Prostate gland (tissue), 2 donors: Measurements from ENCODE around the gene ALDH6A1.

Experiments used
- CTCF ChIP-seq, 4 experiments: fragments of 200-600 bp in 2 of 4; fragments of 450-650 bp in 2 of 4; sonication (generic) in 2 of 4; IDR thresholded peaks; 1 replicate in 3 of 4; 2 replicates in 1 of 4; pipeline ENCODE4 v1.5.1; 2016 to 2019; ENCODE audit warnings: antibody characterized with exemption in 4 of 4, mild to moderate bottlenecking in 2 of 4, moderate library complexity in 2 of 4
- POLR2A ChIP-seq: fragments of 450-650 bp; IDR thresholded peaks from one replicate; pipeline ENCODE4 v1.6.1; 2016; ENCODE audit warnings: antibody characterized with exemption, mild to moderate bottlenecking
- POLR2AphosphoS5 ChIP-seq: sonication (generic); formaldehyde crosslinking; IDR thresholded peaks from one replicate; pipeline ENCODE4 v1.6.1; 2017; ENCODE audit warnings: antibody characterized with exemption

- TF ChIP-seq CTCF (IDR thresholded peaks at IDR 0.05) (no peak), POLR2A (no peak), POLR2AphosphoS5 (no peak)
Observed at GRCh38 chr14:74014299-74014698, 70.0 kb downstream of the ALDH6A1 start.
